Fibroblast of mammary gland (primary cell): ENCODE results near the gene CEACAM4.

Experiments used
- DNase-seq: peaks from one replicate; pipeline ENCODE4 v3.0.0-alpha.2; 2010; ENCODE audit warnings: low read depth
- H3K4me3 ChIP-seq: 2 replicates; pipeline ENCODE4 v1.5.1; 2011; ENCODE audit warnings: low read depth, mild to moderate bottlenecking, low read length, moderate library complexity; ENCODE audit not compliant: control insufficient read depth
- CTCF ChIP-seq: conservative IDR thresholded peaks from 2 replicates; pipeline ENCODE4 v1.5.1; 2011; ENCODE audit warnings: low read depth, low read length, inconsistent platforms; ENCODE audit not compliant: control insufficient read depth, insufficient read depth

Gene CEACAM4

GRCh38 chr19:41620171-41620570 is 6.7 kb downstream of the CEACAM4 start:
- TF ChIP-seq CTCF = no peak
- no peak overlapping the region for H3K4me3 ChIP-seq
- no peak for DNase-seq

- no peak overlapping the region for H3K4me3 ChIP-seq
- DNase-seq = no peak
- no peak for TF ChIP-seq CTCF
Measured at GRCh38 chr19:41619018-41619556, 7.8 kb downstream of the CEACAM4 start.

GRCh38 chr19:41617941-41618730 is 8.7 kb downstream of the CEACAM4 start:
- no peak for DNase-seq
- TF ChIP-seq CTCF = no peak
- H3K4me3 ChIP-seq = no peak overlapping the region

- no peak overlapping the region for H3K4me3 ChIP-seq
- peak; percentile 3 for DNase-seq
- TF ChIP-seq CTCF = no peak
Measured at GRCh38 chr19:41616792-41617621, 9.9 kb downstream of the CEACAM4 start.

- TF ChIP-seq CTCF = no peak
- H3K4me3 ChIP-seq = no peak overlapping the region
- no peak for DNase-seq
Measured at GRCh38 chr19:41615207-41615606, 11.7 kb downstream of the CEACAM4 start.

- H3K4me3 ChIP-seq = no peak overlapping the region
- no peak for TF ChIP-seq CTCF
- DNase-seq = no peak
Measured at GRCh38 chr19:41612483-41612882, 14.4 kb downstream of the CEACAM4 start.
